K562 (cell line): Measurements from ENCODE around the gene GRIK5. TPM values are rescaled to one million over a fixed set of nuclear protein-coding genes. Genes with fewer than 3 reads are reported as not detected.

Experiments
- ATAC-seq: fragments of 200-7000 bp; cut with Tn5 transposase; 3 replicates; pipeline ENCODE4 v1.9.1; 2020; ENCODE audit warnings: moderate library complexity
- BruUV-seq: library from RNA; stranded (reverse); fragments of 400-500 nt; replicated peaks from 2 replicates; lab custom pipeline; 2021; lab: Mats Ljungman, UMichigan
- CTCF ChIA-PET: fragments of 300-600 bp; formaldehyde crosslinking; extraction: SDS; loops from one replicate; lab custom pipeline; 2021; ENCODE audit warnings: low intra/inter-chr PET ratio; lab: Yijun Ruan, JAX
- POLR2A ChIA-PET: fragments of 300-600, 350-650 bp; sonication (Branson Sonifier 250); formaldehyde crosslinking; extraction: SDS; loops from one replicate; lab custom pipeline; 2021; ENCODE audit warnings: antibody characterized with exemption, inconsistent platforms; lab: Yijun Ruan, JAX
- DNase-seq, 4 experiments: peaks; one replicate each; pipeline versions ENCODE4 v3.0.0 to v3.0.0-alpha.2; 2011 to 2018; ENCODE audit warnings: low spot score in 3 of 4, mixed read lengths in 3 of 4; ENCODE audit errors: extremely low read depth in 1 of 4
- FAIRE-seq: peaks from 2 replicates; lab custom pipeline; 2011; peaks lifted over from hg19 to GRCh38; lab: Jason Lieb, UNC
- H2AFZ ChIP-seq: 2 replicates; pipeline ENCODE4 v1.6.0; 2011; ENCODE audit warnings: low read depth, low read length, control low read depth, inconsistent platforms
- H3K27ac ChIP-seq: fragments of 200-600 bp; 3 replicates; pipeline ENCODE4 v1.8.0; 2011; ENCODE audit warnings: low read depth, mild to moderate bottlenecking, control low read depth, inconsistent platforms, low read length, moderate library complexity, mixed read lengths; ENCODE audit errors: extremely low read depth
- H3K27me3 ChIP-seq, 2 experiments: fragments of 300-600 bp in 1 of 2; 2 replicates in 1 of 2; 3 replicates in 1 of 2; pipeline versions ENCODE4 v1.6.0 to v1.8.0; 2011; ENCODE audit warnings: inconsistent platforms in 2 of 2, low read length in 2 of 2, mild to moderate bottlenecking in 1 of 2, mixed read lengths in 1 of 2, moderate library complexity in 1 of 2; ENCODE audit not compliant: control insufficient read depth in 2 of 2, insufficient read depth in 2 of 2
- H3K36me3 ChIP-seq: fragments of 300-600 bp; 3 replicates; pipeline ENCODE4 v1.8.0; 2011; ENCODE audit warnings: mild to moderate bottlenecking, low read length, inconsistent platforms; ENCODE audit not compliant: control insufficient read depth, insufficient read depth
- H3K4me1 ChIP-seq, 2 experiments: fragments of 200-600 bp in 1 of 2; replicated peaks in 1 of 2; 2 replicates in 1 of 2; 3 replicates in 1 of 2; pipeline versions ENCODE4 v1.5.1 to v1.8.0; 2011; ENCODE audit warnings: inconsistent platforms in 2 of 2, low read length in 2 of 2, mild to moderate bottlenecking in 1 of 2, mixed read lengths in 1 of 2, moderate library complexity in 1 of 2; ENCODE audit not compliant: control insufficient read depth in 2 of 2, insufficient read depth in 2 of 2
- H3K4me2 ChIP-seq: 2 replicates; pipeline ENCODE4 v1.6.1; 2011; ENCODE audit warnings: low read length, control low read depth, inconsistent platforms, mixed read lengths; ENCODE audit not compliant: insufficient read depth
- H3K4me3 ChIP-seq: fragments of 200-600 bp; sonication (generic), shearing (Covaris generic); 2 replicates; pipeline ENCODE4 v1.5.1; 2016; ENCODE audit warnings: control low read depth, inconsistent platforms
- H3K79me2 ChIP-seq: fragments of 200-600 bp; 3 replicates; pipeline ENCODE4 v1.8.0; 2011; ENCODE audit warnings: low read length, inconsistent platforms; ENCODE audit not compliant: control insufficient read depth, insufficient read depth
- H3K9ac ChIP-seq, 2 experiments: 2 replicates each; pipeline versions ENCODE4 v1.6.0 to v1.6.1; 2011; ENCODE audit warnings: low read depth in 2 of 2, low read length in 2 of 2, control low read depth in 1 of 2, inconsistent platforms in 1 of 2, mild to moderate bottlenecking in 1 of 2, mixed read lengths in 1 of 2; ENCODE audit not compliant: insufficient read depth in 1 of 2
- H3K9me1 ChIP-seq: one replicate; pipeline ENCODE4 v1.6.0; 2011; ENCODE audit warnings: inconsistent platforms, mild to moderate bottlenecking, low read length, moderate library complexity; ENCODE audit not compliant: control insufficient read depth, insufficient read depth
- H3K9me3 ChIP-seq: replicated peaks from 2 replicates; pipeline ENCODE4 v1.5.1; 2011; ENCODE audit warnings: low read depth, low read length, inconsistent platforms; ENCODE audit not compliant: control insufficient read depth, insufficient read depth
- H4K20me1 ChIP-seq: replicated peaks from 2 replicates; pipeline ENCODE4 v1.6.1; 2011; ENCODE audit warnings: low read length, inconsistent platforms, mixed read lengths; ENCODE audit not compliant: control insufficient read depth, insufficient read depth
- CSDE1 ChIP-seq, 2 experiments: fragments of 450-650 bp; IDR thresholded peaks; 2 replicates each; pipeline ENCODE4 v1.6.1; 2016; ENCODE audit warnings: mild to moderate bottlenecking in 1 of 2
- CTBP1 ChIP-seq: fragments of 450-650 bp; IDR thresholded peaks from 2 replicates; pipeline ENCODE4 v1.6.1; 2016; ENCODE audit warnings: borderline replicate concordance
- ELF1 ChIP-seq: fragments of 200-800 bp; sonication (Bioruptor generic); IDR thresholded peaks from 2 replicates; pipeline ENCODE4 v1.6.1; 2016; ENCODE audit warnings: missing genetic modification characterization, missing compliant biosample characterization
- HDAC2 ChIP-seq: fragments of 450-650 bp; IDR thresholded peaks from 2 replicates; pipeline ENCODE4 v1.6.1; 2016; ENCODE audit warnings: mild to moderate bottlenecking
- KDM1A ChIP-seq, 2 experiments: fragments of 450-650 bp; IDR thresholded peaks; 2 replicates each; pipeline ENCODE4 v1.6.1; 2016; ENCODE audit warnings: mild to moderate bottlenecking in 2 of 2
- MXD1 ChIP-seq: fragments of 250-450 bp; sonication (Bioruptor Pico); IDR thresholded peaks from 2 replicates; pipeline ENCODE4 v1.8.0; 2021; ENCODE audit warnings: borderline replicate concordance, mild to moderate bottlenecking, moderate library complexity; ENCODE audit not compliant: poor library complexity, severe bottlenecking
- MXI1 ChIP-seq: IDR thresholded peaks from 2 replicates; pipeline ENCODE4 v1.6.1; 2011; ENCODE audit warnings: low read depth, mild to moderate bottlenecking, improper control_type of control experiment, low read length
- RCOR1 ChIP-seq, 2 experiments: IDR thresholded peaks; 2 replicates each; pipeline ENCODE4 v1.6.1; 2012; ENCODE audit warnings: low read depth in 2 of 2, low read length in 2 of 2, borderline replicate concordance in 1 of 2, improper control_type of control experiment in 1 of 2
- RFX1 ChIP-seq: fragments of 450-650 bp; IDR thresholded peaks from 2 replicates; pipeline ENCODE4 v1.6.1; 2016; ENCODE audit warnings: mild to moderate bottlenecking, moderate library complexity
- SPI1 ChIP-seq: IDR thresholded peaks from 2 replicates; pipeline ENCODE4 v1.6.1; 2011; ENCODE audit warnings: low read depth, low read length, control low read depth, borderline replicate concordance
- SREBF1 ChIP-seq: fragments of 150-350 bp; IDR thresholded peaks from 2 replicates; pipeline ENCODE4 v1.6.1; 2014; ENCODE audit warnings: antibody characterized with exemption, low read depth, low read length, borderline replicate concordance
- SRSF7 ChIP-seq: fragments of 200-400 bp; formaldehyde crosslinking; optimal IDR thresholded peaks from 2 replicates; pipeline ENCODE3; 2017; ENCODE audit warnings: mild to moderate bottlenecking, low read depth, low read length
- SUPT5H ChIP-seq: fragments of 450-650 bp; IDR thresholded peaks from 2 replicates; pipeline ENCODE4 v1.6.1; 2016
- TFAP4 ChIP-seq: sonication (generic); formaldehyde crosslinking; IDR thresholded peaks from 2 replicates; pipeline ENCODE4 v1.8.0; 2022; ENCODE audit warnings: missing genetic modification reagents, mild to moderate bottlenecking, moderate library complexity, borderline replicate concordance
- VEZF1 ChIP-seq: fragments of 200-800 bp; sonication (Bioruptor generic); IDR thresholded peaks from 2 replicates; pipeline ENCODE4 v1.6.1; 2017; ENCODE audit warnings: missing genetic modification characterization, missing compliant biosample characterization
- ZNF444 ChIP-seq: fragments of 250-450 bp; sonication (Bioruptor Pico); IDR thresholded peaks from 2 replicates; pipeline ENCODE4 v1.4.0; 2020; ENCODE audit warnings: mild to moderate bottlenecking, moderate library complexity
- WGBS: fragments of 100-300 bp; shearing (Covaris generic); methylation state at CpG from one replicate; pipeline ENCODE4 v1.1.6; 2016; ENCODE audit warnings: low coverage, mixed read lengths; ENCODE audit not compliant: insufficient coverage; ENCODE audit errors: missing lambda C conversion rate; 5-methylcytosine and 5-hydroxymethylcytosine counted together
- in situ Hi-C: fragments of 300-500 bp; cut with MboI; formaldehyde crosslinking; loops from 4 replicates; pipeline ENCODE4 v1.15.0; 2018; ENCODE audit warnings: inconsistent platforms, mixed read lengths
- intact Hi-C: fragments of 100-400 bp; cut with micrococcal nuclease; formaldehyde crosslinking; loops from 2 replicates; pipeline ENCODE4 v1.14.2; 2022
- polyA plus RNA-seq, 8 experiments: library from polyadenylated mRNA; depleted of rRNA in 4 of 8; stranded (reverse) in 5 of 8; unstranded in 3 of 8; fragments of >200 nt; fragmentation: Nextera tagmentation in 2 of 8; fragmentation: Illumina TruSeq in 1 of 8; extraction: Ambion mirVana in 2 of 8; extraction: Trizol in 1 of 8; gene quantifications; 2 replicates each; pipeline versions ENCODE4 v1.2.1 to v1.2.3, GENCODE V29; 2011 to 2014; ENCODE audit warnings: inconsistent platforms in 1 of 8, missing spikeins in 1 of 8
- total RNA-seq, 7 experiments: library from RNA; depleted of rRNA in 6 of 7; stranded (reverse); fragments of >200 nt in 6 of 7; fragmentation: Illumina TruSeq in 2 of 7; extraction: Trizol in 2 of 7; gene quantifications; 2 replicates each; pipeline versions ENCODE4 v1.2.1 to v1.2.3, GENCODE V29; 2011 to 2021; ENCODE audit warnings: low replicate concordance in 1 of 7

Gene GRIK5
- total and polyA plus RNA-seq, 9 of the 15 experiments (the other 6 are each of a cell fraction or from before 2014, with no cell fraction given) = 0.04 to 0.55 (median 0.27) TPM; not detected in 2

GRCh38 chr19:42067315-42067888, 2.6 kb downstream of the GRIK5 start (continued):
- TF ChIP-seq ZNF444 (CRISPR knock-in tag) = no peak

- FAIRE-seq (no peak), ATAC-seq (peak; percentile 66)
- TF ChIP-seq HDAC2 (0 out of 2 replicates have a peak, but pooled peaks have one; percentile 59), ELF1 (tag) (peak; percentile 71), KDM1A (IDR thresholded peaks at IDR 0.05) (peak; percentile 87 to 90), CSDE1 (IDR thresholded peaks at IDR 0.05) (peak in 1 of 2 experiments; percentile 81; a peak in 2 of 4 replicates), VEZF1 (CRISPR knock-in tag) (peak; percentile 41), RCOR1 (IDR thresholded peaks at IDR 0.05; ENCODE audit: borderline replicate concordance in 1 of 2, low read depth in 2 of 2, low read length in 2 of 2) (peak; percentile 40 to 97; a peak in 3 of 4 replicates), CTBP1 (peak; percentile 26; the same call in 1 of the 2 replicates), MXI1 (peak; percentile 41; the same call in 1 of the 2 replicates), RFX1 (peak; percentile 98), MXD1 (no peak), SPI1 (0 out of 2 replicates have a peak, but pooled peaks have one; percentile 20), SREBF1 (no peak), SUPT5H (no peak), TFAP4 (CRISPR knock-in tag) (0 out of 2 replicates have a peak, but pooled peaks have one; percentile 30), SRSF7 (no peak)
These were observed 3.8 kb downstream of the GRIK5 start for GRCh38 chr19:42066075-42066754.

More at GRCh38 chr19:42066075-42066754, 3.8 kb downstream of the GRIK5 start:
- DNase-seq = peak; percentile 57 to 83 (median 79)
- POLR2A ChIA-PET = interaction anchor here (0.6 kb wide), 1 partner anchor 59 kb away, joined by 3 read pairs; no protein-coding TSS in a partner anchor
- Histone ChIP-seq H4K20me1 (no peaks in the 10 kb centered on the region), H3K9me3 (no peaks in the 10 kb centered on the region), H3K9ac (no peak overlapping the region), H3K27me3 (peaks cover 12 to 42% of the 10 kb centered on the region in 2 experiments; a peak in 4 of 5 replicates), H3K9me1 (no peaks in the 10 kb centered on the region), H3K4me3 (no peak overlapping the region), H3K79me2 (no peaks in the 10 kb centered on the region), H3K27ac (no peak overlapping the region), H3K36me3 (no peaks in the 10 kb centered on the region), H3K4me2 (no peak overlapping the region), H3K4me1 (peaks cover 3 to 31% of the 10 kb centered on the region in 2 experiments; a peak in 4 of 5 replicates), H2AFZ (no peak overlapping the region)
- WGBS = 1% methylated on average over 8 of the region's 9 CpGs
- in situ Hi-C loops = no loop called here
- no TSS peak for BruUV-seq
- CTCF ChIA-PET = no interaction called here
- intact Hi-C loops = no loop called here
